Measurements from ENCODE around the gene INPP5D. TPM values are rescaled to one million over a fixed set of nuclear protein-coding genes. Genes with fewer than 3 reads are reported as not detected.
A peak's percentile ranks its signal among the peaks of the same experiment; 100 is the strongest.

Gene INPP5D
- total and polyA plus RNA-seq, 7 experiments from 2014 or later: 41.0 to 232 (median 122) TPM

- peak; percentile 80 for ATAC-seq
- H3K4me1 Mint-ChIP-seq: peaks cover 8 to 28% (median 19%) of the 10 kb centered on the region in 7 donors
- no peaks in the 10 kb centered on the region for H3K9me3 Mint-ChIP-seq
- H3K27ac Mint-ChIP-seq: peak overlapping the region in 2 of 9 donors; percentile 27 to 57
- H3K36me3 Mint-ChIP-seq: no peaks in the 10 kb centered on the region
- POLR2A ChIA-PET: interaction anchor here (0.7 to 0.8 kb wide), 3 partner anchors 19 to 135 kb away, joined by 3 read pairs; no protein-coding TSS in a partner anchor
- Histone ChIP-seq H3K27me3 (ENCODE audit: control insufficient read depth in 2 of 2, insufficient read depth in 2 of 2, low read length in 2 of 2) (no peaks in the 10 kb centered on the region), H3K27ac (ENCODE audit: low read depth, low read length) (no peak overlapping the region), H3K4me3 (ENCODE audit: low read length) (no peak overlapping the region), H3K4me1 (ENCODE audit: control insufficient read depth in 2 of 2, insufficient read depth in 2 of 2, low read length in 2 of 2) (peaks cover 8 to 13% of the 10 kb centered on the region in 2 donors), H3K36me3 (ENCODE audit: control insufficient read depth in 2 of 3, insufficient read depth in 3 of 3, low read length in 3 of 3) (no peaks in the 10 kb centered on the region), H3K9me3 (ENCODE audit: control insufficient read depth in 2 of 3, low read length in 3 of 3) (no peaks in the 10 kb centered on the region)
- CTCF ChIA-PET: interaction anchor here (0.6 to 2.5 kb wide), 18 partner anchors 10 to 1153 kb away, joined by 3 to 10 read pairs (median 4); no protein-coding TSS in a partner anchor
- intact Hi-C loops (cut with micrococcal nuclease): loop anchor here (1.0 to 5.0 kb wide), 3 partner anchors 201 to 293 kb away; no protein-coding TSS in a partner anchor
- peaks cover 0 to 35% (median 0%) of the 10 kb centered on the region in 5 donors for H3K27me3 Mint-ChIP-seq
- peak overlapping the region in 3 of 10 donors; percentile 10 to 56 (median 15) for H3K4me3 Mint-ChIP-seq
- DNase-seq: peak in 7 of 9 donors; percentile 43 to 79 (median 57)
Observed at GRCh38 chr2:233053928-233054784, 6.0 kb upstream of the INPP5D start.

- peaks cover 17 to 22% of the 10 kb centered on the region in 2 donors for H3K4me1 ChIP-seq (ENCODE audit: control insufficient read depth in 2 of 2, insufficient read depth in 2 of 2, low read length in 2 of 2)
- no peak overlapping the region for H3K4me3 Mint-ChIP-seq
- H3K36me3 Mint-ChIP-seq: no peaks in the 10 kb centered on the region
- no peaks in the 10 kb centered on the region for H3K9me3 Mint-ChIP-seq
- no peak overlapping the region for H3K27ac ChIP-seq (ENCODE audit: low read depth, low read length)
- no peak for DNase-seq
- H3K27me3 ChIP-seq (ENCODE audit: control insufficient read depth in 2 of 2, insufficient read depth in 2 of 2, low read length in 2 of 2): no peaks in the 10 kb centered on the region
- H3K36me3 ChIP-seq (ENCODE audit: control insufficient read depth in 2 of 3, insufficient read depth in 3 of 3, low read length in 3 of 3): peaks cover 0 to 2% (median 0%) of the 10 kb centered on the region in 3 experiments
- ChIA-PET POLR2A (no interaction called here), CTCF (interaction anchor here (0.5 to 2.5 kb wide), 3 partner anchors 9 to 196 kb away, joined by 3 to 10 read pairs (median 6); no protein-coding TSS in a partner anchor)
- intact Hi-C loops (cut with micrococcal nuclease): no loop called here
- no peak for ATAC-seq
- H3K27me3 Mint-ChIP-seq: peaks cover 0 to 33% (median 0%) of the 10 kb centered on the region in 5 donors
- H3K4me1 Mint-ChIP-seq: peaks cover 14 to 28% (median 22%) of the 10 kb centered on the region in 7 donors
- no peaks in the 10 kb centered on the region for H3K9me3 ChIP-seq (ENCODE audit: control insufficient read depth in 2 of 3, low read length in 3 of 3)
- H3K27ac Mint-ChIP-seq: no peak overlapping the region
- no peak overlapping the region for H3K4me3 ChIP-seq (ENCODE audit: low read length)
Observed at GRCh38 chr2:233055362-233055761, 4.8 kb upstream of the INPP5D start.

GRCh38 chr2:233056961-233057605, 3.1 kb upstream of the INPP5D start:
- Histone ChIP-seq H3K27me3 (ENCODE audit: control insufficient read depth in 2 of 2, insufficient read depth in 2 of 2, low read length in 2 of 2) (no peaks in the 10 kb centered on the region), H3K9me3 (ENCODE audit: control insufficient read depth in 2 of 3, low read length in 3 of 3) (no peaks in the 10 kb centered on the region), H3K4me1 (ENCODE audit: control insufficient read depth in 2 of 2, insufficient read depth in 2 of 2, low read length in 2 of 2) (peaks cover 17 to 22% of the 10 kb centered on the region in 2 donors), H3K27ac (ENCODE audit: low read depth, low read length) (no peak overlapping the region), H3K36me3 (ENCODE audit: control insufficient read depth in 2 of 3, insufficient read depth in 3 of 3, low read length in 3 of 3) (peaks cover 0 to 11% (median 0%) of the 10 kb centered on the region in 3 experiments), H3K4me3 (ENCODE audit: low read length) (no peak overlapping the region)
- Mint-ChIP-seq H3K27me3 (peaks cover 0 to 23% (median 0%) of the 10 kb centered on the region in 5 donors), H3K4me3 (peak overlapping the region in 2 of 10 donors; percentile 30 to 60), H3K36me3 (peaks cover 0 to 7% (median 0%) of the 10 kb centered on the region in 5 donors), H3K27ac (peak overlapping the region in 4 of 9 donors; percentile 7 to 71 (median 39)), H3K4me1 (peaks cover 14 to 28% (median 20%) of the 10 kb centered on the region in 7 donors), H3K9me3 (no peaks in the 10 kb centered on the region)
- ChIA-PET CTCF (no interaction called here), POLR2A (interaction anchor here (1.1 kb wide), 1 partner anchor 58 kb away, joined by 4 read pairs; no protein-coding TSS in a partner anchor)
- intact Hi-C loops (cut with micrococcal nuclease): no loop called here
- no peak for DNase-seq
- ATAC-seq: no peak

- H3K9me3 ChIP-seq (ENCODE audit: control insufficient read depth in 2 of 3, low read length in 3 of 3): no peaks in the 10 kb centered on the region
- H3K36me3 ChIP-seq (ENCODE audit: control insufficient read depth in 2 of 3, insufficient read depth in 3 of 3, low read length in 3 of 3): peaks cover 0 to 15% (median 0%) of the 10 kb centered on the region in 3 experiments
- peaks cover 30 to 41% (median 34%) of the 10 kb centered on the region in 7 donors for H3K4me1 Mint-ChIP-seq
- H3K27me3 ChIP-seq (ENCODE audit: control insufficient read depth in 2 of 2, insufficient read depth in 2 of 2, low read length in 2 of 2): no peaks in the 10 kb centered on the region
- peaks cover 23 to 31% of the 10 kb centered on the region in 2 donors for H3K4me1 ChIP-seq (ENCODE audit: control insufficient read depth in 2 of 2, insufficient read depth in 2 of 2, low read length in 2 of 2)
- no peak for ATAC-seq
- peaks cover 0 to 10% (median 0%) of the 10 kb centered on the region in 5 donors for H3K27me3 Mint-ChIP-seq
- CTCF ChIA-PET: no interaction called here
- H3K9me3 Mint-ChIP-seq: no peaks in the 10 kb centered on the region
- peak overlapping the region; percentile 88 for H3K4me3 ChIP-seq (ENCODE audit: low read length)
- H3K36me3 Mint-ChIP-seq: peaks cover 0 to 10% (median 0%) of the 10 kb centered on the region in 5 donors
- intact Hi-C loops (cut with micrococcal nuclease): no loop called here
- no peak for DNase-seq
- peak overlapping the region; percentile 68 to 99 (median 95) for H3K27ac Mint-ChIP-seq
- peak overlapping the region; percentile 30 to 97 (median 67) for H3K4me3 Mint-ChIP-seq
- POLR2A ChIA-PET: interaction anchor here (0.6 to 4.4 kb wide), 6 partner anchors 22 to 330 kb away, joined by 3 to 144 read pairs (median 8); no protein-coding TSS in a partner anchor
- peak overlapping the region; percentile 85 for H3K27ac ChIP-seq (ENCODE audit: low read depth, low read length)
Observed at GRCh38 chr2:233058717-233059546, 1.2 kb upstream of the INPP5D start.

GRCh38 chr2:233059547-233059796, 670 bp upstream of the INPP5D start:
- no peaks in the 10 kb centered on the region for H3K27me3 ChIP-seq (ENCODE audit: control insufficient read depth in 2 of 2, insufficient read depth in 2 of 2, low read length in 2 of 2)
- H3K27ac Mint-ChIP-seq: peak overlapping the region in 8 of 9 donors; percentile 90 to 99 (median 95)
- no peaks in the 10 kb centered on the region for H3K9me3 Mint-ChIP-seq
- H3K36me3 ChIP-seq (ENCODE audit: control insufficient read depth in 2 of 3, insufficient read depth in 3 of 3, low read length in 3 of 3): peaks cover 0 to 20% (median 0%) of the 10 kb centered on the region in 3 experiments
- POLR2A ChIA-PET: interaction anchor here (0.8 to 4.4 kb wide), 7 partner anchors 10 to 325 kb away, joined by 4 to 144 read pairs (median 8); no protein-coding TSS in a partner anchor
- CTCF ChIA-PET: interaction anchor here (0.6 kb wide), 1 partner anchor 238 kb away, joined by 3 read pairs; no protein-coding TSS in a partner anchor
- ATAC-seq (no peak), DNase-seq (no peak)
- intact Hi-C loops (cut with micrococcal nuclease): no loop called here
- no peaks in the 10 kb centered on the region for H3K9me3 ChIP-seq (ENCODE audit: control insufficient read depth in 2 of 3, low read length in 3 of 3)
- H3K27ac ChIP-seq (ENCODE audit: low read depth, low read length): peak overlapping the region; percentile 85
- H3K4me3 ChIP-seq (ENCODE audit: low read length): peak overlapping the region; percentile 88
- peaks cover 0 to 10% (median 0%) of the 10 kb centered on the region in 5 donors for H3K36me3 Mint-ChIP-seq
- H3K27me3 Mint-ChIP-seq: peaks cover 0 to 5% (median 0%) of the 10 kb centered on the region in 5 donors
- H3K4me1 Mint-ChIP-seq: peaks cover 29 to 41% (median 35%) of the 10 kb centered on the region in 7 donors
- peak overlapping the region in 9 of 10 donors; percentile 86 to 98 (median 96) for H3K4me3 Mint-ChIP-seq
- H3K4me1 ChIP-seq (ENCODE audit: control insufficient read depth in 2 of 2, insufficient read depth in 2 of 2, low read length in 2 of 2): peaks cover 25 to 32% of the 10 kb centered on the region in 2 donors

Measured in naive thymus-derived CD4-positive, alpha-beta T cell (primary cell).